Breast epithelium (tissue), 3 donors: ENCODE measurements around the gene NUMA1.

Source experiments
- CTCF ChIP-seq, 3 donors: fragments of 450-650 bp; IDR thresholded peaks; one replicate each; pipeline ENCODE4 v1.5.1; 2016 to 2017; ENCODE audit warnings: antibody characterized with exemption in 3 of 3, mild to moderate bottlenecking in 3 of 3, moderate library complexity in 3 of 3
- POLR2A ChIP-seq: fragments of 450-650 bp; IDR thresholded peaks from one replicate; pipeline ENCODE4 v1.6.1; 2016; ENCODE audit warnings: antibody characterized with exemption, mild to moderate bottlenecking, moderate library complexity

- TF ChIP-seq POLR2A (no peak), CTCF (IDR thresholded peaks at IDR 0.05) (no peak)
Observed at GRCh38 chr11:72039031-72039855, 41.1 kb downstream of the NUMA1 start.
